Endodermal cell (in vitro differentiated cells): ENCODE results near the gene NDUFC2. TPM values are rescaled to one million over a fixed set of nuclear protein-coding genes. Genes with fewer than 3 reads are reported as not detected.

Experiments
- DNase-seq: peaks from one replicate; pipeline ENCODE4 v3.0.0-alpha.2; 2017
- H3K27ac ChIP-seq: 2 replicates; pipeline ENCODE4 v1.5.1; 2013; ENCODE audit warnings: mild to moderate bottlenecking, low read depth, low read length, moderate library complexity
- H3K27me3 ChIP-seq: 2 replicates; pipeline ENCODE4 v1.6.1; 2013; ENCODE audit warnings: mild to moderate bottlenecking, low read length, moderate library complexity; ENCODE audit not compliant: insufficient read depth, control insufficient read depth, poor library complexity, severe bottlenecking
- H3K36me3 ChIP-seq: 2 replicates; pipeline ENCODE4 v1.7.0; 2013; ENCODE audit warnings: mild to moderate bottlenecking, low read length, moderate library complexity; ENCODE audit not compliant: control insufficient read depth, insufficient read depth
- H3K4me1 ChIP-seq: one replicate; pipeline ENCODE4 v1.7.0; 2013; ENCODE audit warnings: low read length; ENCODE audit not compliant: control insufficient read depth, insufficient read depth
- H3K4me3 ChIP-seq: 2 replicates; pipeline ENCODE4 v1.5.1; 2013; ENCODE audit warnings: mild to moderate bottlenecking, low read length, moderate library complexity
- H3K9ac ChIP-seq: 2 replicates; pipeline ENCODE4 v1.6.1; 2013; ENCODE audit warnings: mild to moderate bottlenecking, low read length, moderate library complexity; ENCODE audit not compliant: poor library complexity, severe bottlenecking; ENCODE audit errors: extremely low read depth
- H3K9me3 ChIP-seq: 2 replicates; pipeline ENCODE4 v1.6.1; 2013; ENCODE audit warnings: mild to moderate bottlenecking, low read length, moderate library complexity; ENCODE audit not compliant: control insufficient read depth
- H3K27ac Mint-ChIP-seq: 2 replicates; pipeline ENCODE4 v1.8.0; 2020; ENCODE audit warnings: mixed read lengths
- H3K27me3 Mint-ChIP-seq: 2 replicates; pipeline ENCODE4 v1.8.0; 2021; ENCODE audit warnings: mild to moderate bottlenecking, mixed read lengths; ENCODE audit not compliant: insufficient read depth
- H3K36me3 Mint-ChIP-seq: 2 replicates; pipeline ENCODE4 v1.8.0; 2020; ENCODE audit warnings: low read depth, mixed read lengths
- H3K4me1 Mint-ChIP-seq: 2 replicates; pipeline ENCODE4 v1.8.0; 2020; ENCODE audit warnings: mixed read lengths
- H3K4me3 Mint-ChIP-seq: 2 replicates; pipeline ENCODE4 v1.8.0; 2020; ENCODE audit warnings: mild to moderate bottlenecking, moderate library complexity, mixed read lengths
- H3K9me3 Mint-ChIP-seq: 2 replicates; pipeline ENCODE4 v1.8.0; 2020; ENCODE audit warnings: mild to moderate bottlenecking, mixed read lengths
- WGBS, 2 experiments: methylation state at CpG; one replicate each; pipeline versions ENCODE4 v1.1.5 to v1.1.7; 2013; ENCODE audit warnings: missing lambda C conversion rate in 2 of 2, mixed read lengths in 1 of 2; ENCODE audit not compliant: insufficient coverage in 1 of 2, insufficient read length in 1 of 2; 5-methylcytosine and 5-hydroxymethylcytosine counted together
- total RNA-seq, 2 donors: library from RNA; stranded (reverse); fragmentation: NEBNext Ultra II Directional in 1 of 2; extraction: Animal tissue kit (Norgen Biotek cat#: 25700) in 1 of 2; gene quantifications; 2 replicates in 1 of 2; 3 replicates in 1 of 2; pipeline ENCODE4 v1.2.1, GENCODE V29; 2021
- TF ChIP-seq, protein P1 (sequence below): fragments of 200-600 bp; sonication (generic); conservative IDR thresholded peaks from 2 replicates; pipeline ENCODE4 v1.5.0; 2021; ENCODE audit warnings: antibody characterized with exemption, mild to moderate bottlenecking

Gene NDUFC2
- total RNA-seq, 2 donors from 2014 or later = 255 to 275 TPM

DNA sequence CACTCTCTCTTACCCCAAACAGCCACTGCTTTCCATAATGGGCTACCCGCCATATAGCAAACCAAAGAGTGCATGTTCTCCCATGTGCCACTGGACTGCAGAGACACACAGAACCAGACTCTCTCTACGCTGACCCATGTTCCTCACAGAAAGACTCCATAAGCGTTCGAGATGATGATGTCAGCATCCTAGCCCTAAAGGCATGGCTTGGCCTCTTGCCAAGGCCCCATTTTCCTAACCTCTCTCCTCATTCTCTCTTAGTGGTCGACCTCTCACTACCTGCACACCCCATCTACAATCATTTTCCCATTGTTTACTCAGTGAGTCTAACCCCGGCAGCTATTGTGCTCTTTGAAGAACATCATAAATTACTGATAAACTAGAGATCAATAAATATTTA is 4.9 kb downstream of the NDUFC2 start:
- Histone ChIP-seq H3K36me3 (peaks cover 51% of the 10 kb centered on the region), H3K9me3 (no peaks in the 10 kb centered on the region), H3K27me3 (no peaks in the 10 kb centered on the region), H3K4me3 (no peak overlapping the region), H3K27ac (no peak overlapping the region), H3K4me1 (no peaks in the 10 kb centered on the region), H3K9ac (no peak overlapping the region)
- peaks cover 10% of the 10 kb centered on the region for H3K4me1 Mint-ChIP-seq
- no peak for DNase-seq
- TF ChIP-seq, protein P1, sequence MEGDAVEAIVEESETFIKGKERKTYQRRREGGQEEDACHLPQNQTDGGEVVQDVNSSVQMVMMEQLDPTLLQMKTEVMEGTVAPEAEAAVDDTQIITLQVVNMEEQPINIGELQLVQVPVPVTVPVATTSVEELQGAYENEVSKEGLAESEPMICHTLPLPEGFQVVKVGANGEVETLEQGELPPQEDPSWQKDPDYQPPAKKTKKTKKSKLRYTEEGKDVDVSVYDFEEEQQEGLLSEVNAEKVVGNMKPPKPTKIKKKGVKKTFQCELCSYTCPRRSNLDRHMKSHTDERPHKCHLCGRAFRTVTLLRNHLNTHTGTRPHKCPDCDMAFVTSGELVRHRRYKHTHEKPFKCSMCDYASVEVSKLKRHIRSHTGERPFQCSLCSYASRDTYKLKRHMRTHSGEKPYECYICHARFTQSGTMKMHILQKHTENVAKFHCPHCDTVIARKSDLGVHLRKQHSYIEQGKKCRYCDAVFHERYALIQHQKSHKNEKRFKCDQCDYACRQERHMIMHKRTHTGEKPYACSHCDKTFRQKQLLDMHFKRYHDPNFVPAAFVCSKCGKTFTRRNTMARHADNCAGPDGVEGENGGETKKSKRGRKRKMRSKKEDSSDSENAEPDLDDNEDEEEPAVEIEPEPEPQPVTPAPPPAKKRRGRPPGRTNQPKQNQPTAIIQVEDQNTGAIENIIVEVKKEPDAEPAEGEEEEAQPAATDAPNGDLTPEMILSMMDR = no peak
- no peaks in the 10 kb centered on the region for H3K9me3 Mint-ChIP-seq
- peaks cover 40% of the 10 kb centered on the region for H3K36me3 Mint-ChIP-seq
- no peak overlapping the region for H3K4me3 Mint-ChIP-seq
- no peaks in the 10 kb centered on the region for H3K27me3 Mint-ChIP-seq
- 92 to 97% methylated on average over 2 to 6 of the region's 6 CpGs for WGBS, 2 experiments
- H3K27ac Mint-ChIP-seq = no peak overlapping the region

DNA sequence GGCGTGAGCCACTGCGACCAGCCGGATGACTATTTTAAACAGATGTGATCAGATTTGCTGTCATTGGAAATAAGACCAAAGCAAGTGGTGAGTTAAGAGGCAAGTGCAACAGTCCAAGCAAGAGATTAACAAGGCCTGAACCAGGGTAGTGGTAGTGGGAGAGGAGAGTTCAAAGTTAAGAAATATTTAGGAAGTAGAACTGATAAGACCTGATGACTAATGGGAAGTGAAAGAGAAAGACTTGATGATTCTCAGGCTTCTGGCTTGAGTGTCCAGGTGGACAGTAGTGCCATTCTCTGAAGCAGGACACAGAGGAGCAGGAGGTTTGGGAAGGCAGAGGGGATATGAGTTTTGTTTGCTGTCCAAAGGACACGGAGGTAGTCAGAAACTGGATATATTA is 7.2 kb downstream of the NDUFC2 start:
- Mint-ChIP-seq H3K27ac (peak overlapping the region; percentile 66), H3K9me3 (no peaks in the 10 kb centered on the region), H3K27me3 (no peaks in the 10 kb centered on the region), H3K4me1 (peaks cover 4% of the 10 kb centered on the region), H3K4me3 (no peak overlapping the region), H3K36me3 (peaks cover 53% of the 10 kb centered on the region)
- H3K27me3 ChIP-seq = no peaks in the 10 kb centered on the region
- H3K9me3 ChIP-seq = no peaks in the 10 kb centered on the region
- H3K4me1 ChIP-seq = no peaks in the 10 kb centered on the region
- no peak overlapping the region for H3K4me3 ChIP-seq
- no peak for DNase-seq
- TF ChIP-seq, protein P1 = no peak
- no peak overlapping the region for H3K27ac ChIP-seq
- 92 to 95% methylated on average over 3 to 4 of the region's 4 CpGs for WGBS, 2 experiments
- H3K9ac ChIP-seq = no peak overlapping the region
- H3K36me3 ChIP-seq = peaks cover 69% of the 10 kb centered on the region

DNA sequence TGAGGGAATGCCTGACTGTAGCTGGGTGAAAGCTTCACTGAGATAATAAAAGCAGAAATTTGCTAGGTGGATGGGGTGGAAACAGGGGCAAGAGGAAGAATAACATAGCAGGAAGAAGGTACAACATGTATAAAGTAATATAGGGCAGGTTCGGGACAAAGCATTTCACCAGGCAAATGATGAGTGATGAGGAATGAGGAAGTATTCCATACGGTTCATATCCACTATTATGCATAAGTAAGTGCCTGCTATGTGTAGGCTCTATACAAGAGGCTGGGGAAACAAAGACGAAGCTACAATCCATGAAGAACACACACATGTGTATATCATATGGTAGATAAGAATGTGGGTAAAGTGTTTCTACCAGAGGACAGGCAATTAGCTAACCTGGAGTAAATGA is 7.9 kb downstream of the NDUFC2 start:
- Mint-ChIP-seq H3K27ac (no peak overlapping the region), H3K9me3 (no peaks in the 10 kb centered on the region), H3K4me3 (no peak overlapping the region), H3K4me1 (peaks cover 3% of the 10 kb centered on the region), H3K36me3 (peaks cover 55% of the 10 kb centered on the region), H3K27me3 (no peaks in the 10 kb centered on the region)
- 97 to 100% methylated on average over 3 of the region's 3 CpGs for WGBS, 2 experiments
- Histone ChIP-seq H3K36me3 (peaks cover 72% of the 10 kb centered on the region), H3K9ac (no peak overlapping the region), H3K9me3 (no peaks in the 10 kb centered on the region), H3K27ac (no peak overlapping the region), H3K4me3 (no peak overlapping the region), H3K4me1 (no peaks in the 10 kb centered on the region), H3K27me3 (no peaks in the 10 kb centered on the region)
- DNase-seq = no peak
- TF ChIP-seq, protein P1 = no peak
